ENCODE data around the gene TMX1. TPM values are rescaled to one million over a fixed set of nuclear protein-coding genes. Genes with fewer than 3 reads are reported as not detected.
A peak's percentile ranks its signal among the peaks of the same experiment; 100 is the strongest.
"Not testable (repeated sequence)": the region's sequence is repeated elsewhere in the genome, so short reads cannot be mapped to it uniquely, and the experiment has no call there.

TMX1 gene
- total RNA-seq, result 76.2 and 82.5 TPM in 2 replicates
- 21.1 TPM for polyA plus RNA-seq (2012)

GRCh38 chr14:51239813-51240803 lies at the start of gene TMX1:
TSS of gene TMX1 (plus strand) at chr14:51240247. CDS start at chr14:51240293, 46 bp downstream.
- peak; percentile 100 for DNase-seq (ENCODE audit: low read depth)

GRCh38 chr14:51201890-51202289 lies 38.2 kb upstream of the TMX1 start:
- DNase-seq (ENCODE audit: low read depth), result no peak

- DNase-seq (ENCODE audit: low read depth), result peak; percentile 91
These were observed 37.0 kb upstream of the TMX1 start for GRCh38 chr14:51202914-51203665.

- DNase-seq (ENCODE audit: low read depth), result no peak
These were observed 36.2 kb upstream of the TMX1 start for GRCh38 chr14:51203881-51204280.

GRCh38 chr14:51205486-51205885 lies 34.6 kb upstream of the TMX1 start:
- peak; percentile 95 for DNase-seq (ENCODE audit: low read depth)

- DNase-seq (ENCODE audit: low read depth), result no peak
These were observed 33.6 kb upstream of the TMX1 start for GRCh38 chr14:51206462-51206861.

- DNase-seq (ENCODE audit: low read depth), result no peak
These were observed 32.4 kb upstream of the TMX1 start for GRCh38 chr14:51207621-51208020.

- DNase-seq (ENCODE audit: low read depth), result no peak
These were observed 31.1 kb upstream of the TMX1 start for GRCh38 chr14:51208982-51209381.

GRCh38 chr14:51209457-51209856 lies 30.6 kb upstream of the TMX1 start:
- DNase-seq (ENCODE audit: low read depth), result peak; percentile 49

GRCh38 chr14:51210594-51210993 lies 29.5 kb upstream of the TMX1 start:
- DNase-seq (ENCODE audit: low read depth), result no peak

GRCh38 chr14:51211149-51211548 lies 28.9 kb upstream of the TMX1 start:
- peak; percentile 51 for DNase-seq (ENCODE audit: low read depth)

- no peak for DNase-seq (ENCODE audit: low read depth)
These were observed 23.4 kb upstream of the TMX1 start for GRCh38 chr14:51216602-51217001.

- peak; percentile 63 for DNase-seq (ENCODE audit: low read depth)
These were observed 20.3 kb upstream of the TMX1 start for GRCh38 chr14:51219473-51220448.

- not testable (repeated sequence) for DNase-seq (ENCODE audit: low read depth)
These were observed 16.6 kb upstream of the TMX1 start for GRCh38 chr14:51223463-51223862.

- no peak for DNase-seq (ENCODE audit: low read depth)
These were observed 15.5 kb upstream of the TMX1 start for GRCh38 chr14:51224551-51224950.

GRCh38 chr14:51225751-51226150 lies 14.3 kb upstream of the TMX1 start:
- DNase-seq (ENCODE audit: low read depth), result no peak

- no peak for DNase-seq (ENCODE audit: low read depth)
These were observed 11.7 kb upstream of the TMX1 start for GRCh38 chr14:51228391-51228790.

- no peak for DNase-seq (ENCODE audit: low read depth)
These were observed 11.2 kb upstream of the TMX1 start for GRCh38 chr14:51228890-51229289.

- no peak for DNase-seq (ENCODE audit: low read depth)
These were observed 3.7 kb upstream of the TMX1 start for GRCh38 chr14:51236314-51236713.

GRCh38 chr14:51240804-51241380 lies 845 bp downstream of the TMX1 start:
- no peak for DNase-seq (ENCODE audit: low read depth)

Measured in myocyte (in vitro differentiated cells).